ENCODE data around the gene LBX1. TPM values are rescaled to one million over a fixed set of nuclear protein-coding genes. Genes with fewer than 3 reads are reported as not detected.

Gene LBX1, protein sequence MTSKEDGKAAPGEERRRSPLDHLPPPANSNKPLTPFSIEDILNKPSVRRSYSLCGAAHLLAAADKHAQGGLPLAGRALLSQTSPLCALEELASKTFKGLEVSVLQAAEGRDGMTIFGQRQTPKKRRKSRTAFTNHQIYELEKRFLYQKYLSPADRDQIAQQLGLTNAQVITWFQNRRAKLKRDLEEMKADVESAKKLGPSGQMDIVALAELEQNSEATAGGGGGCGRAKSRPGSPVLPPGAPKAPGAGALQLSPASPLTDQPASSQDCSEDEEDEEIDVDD
- 0.06 TPM in 1 of 2 replicates, not detected in the other for total RNA-seq (2014; rRNA removed; shearing (Covaris generic))

DNA sequence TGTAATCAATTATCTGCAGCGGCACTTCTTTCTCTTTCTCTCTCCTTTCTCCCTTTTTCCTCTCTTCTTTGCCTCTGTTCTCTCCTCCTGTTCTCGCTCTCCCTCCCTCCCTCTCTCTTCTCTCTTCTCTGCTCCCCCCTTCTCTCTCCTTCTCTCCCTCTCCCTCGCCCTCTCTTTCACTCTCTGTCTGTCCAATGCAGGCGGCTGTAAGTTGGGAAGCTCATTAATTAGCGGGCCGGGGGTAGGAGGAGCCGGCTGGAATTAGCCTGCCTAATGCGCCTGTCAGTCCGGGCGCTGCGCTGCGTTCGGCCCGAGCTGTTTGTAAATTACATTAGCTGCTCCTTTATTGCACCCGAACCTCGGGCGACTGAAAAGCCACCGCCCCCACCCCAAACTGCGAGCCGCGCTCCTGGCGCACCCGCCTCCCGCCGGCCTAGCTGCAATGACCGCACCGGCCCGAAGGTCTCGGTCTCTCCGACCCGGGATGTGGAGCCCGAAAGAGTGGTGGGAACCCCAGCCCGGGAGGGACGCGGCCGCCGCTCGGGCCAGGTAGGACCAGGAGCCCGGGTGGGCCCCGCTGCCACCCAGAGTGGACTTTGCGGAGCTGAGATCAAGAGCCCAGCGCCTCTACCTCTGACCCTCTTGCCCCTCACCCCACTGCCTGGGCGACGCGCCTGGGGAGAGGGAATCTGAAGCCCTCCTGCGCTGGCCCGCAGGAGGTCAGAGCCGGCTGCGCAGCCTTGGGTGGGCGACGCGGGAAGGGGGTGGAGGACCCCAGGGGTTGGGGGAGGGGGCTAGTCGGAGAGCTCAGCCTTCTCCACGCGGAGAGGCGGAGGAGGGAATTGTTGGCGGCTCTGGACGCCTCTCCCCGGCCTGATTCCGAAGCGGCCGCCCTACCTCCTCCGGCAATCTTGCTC, at the start of gene LBX1:
TSS of gene LBX1 (minus strand) at position 198 of the 917 bp plus-strand sequence. CDS start 648 bp downstream, outside the sequence.
- DNase-seq (ENCODE audit: low read depth) = no peak

DNA sequence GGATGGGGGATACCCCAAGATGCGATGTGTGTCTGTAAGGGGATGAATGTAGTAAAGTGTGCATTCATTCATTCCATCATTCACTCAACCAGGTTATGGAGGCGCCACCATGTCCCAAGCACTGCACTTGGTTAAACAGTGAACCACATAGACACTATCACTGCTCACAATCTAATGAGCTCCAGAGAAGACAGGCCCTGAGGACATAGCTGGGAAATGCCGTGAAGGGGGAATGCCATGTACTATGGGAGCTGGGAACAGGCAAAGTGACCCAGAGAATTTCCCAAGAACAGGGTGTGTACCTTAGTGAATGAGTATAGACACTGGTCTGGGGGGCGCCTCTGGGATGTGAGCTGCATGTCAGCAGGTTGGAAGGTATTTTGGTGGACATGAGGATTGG, 44.5 kb upstream of the LBX1 start:
- DNase-seq (ENCODE audit: low read depth) = no peak

DNA sequence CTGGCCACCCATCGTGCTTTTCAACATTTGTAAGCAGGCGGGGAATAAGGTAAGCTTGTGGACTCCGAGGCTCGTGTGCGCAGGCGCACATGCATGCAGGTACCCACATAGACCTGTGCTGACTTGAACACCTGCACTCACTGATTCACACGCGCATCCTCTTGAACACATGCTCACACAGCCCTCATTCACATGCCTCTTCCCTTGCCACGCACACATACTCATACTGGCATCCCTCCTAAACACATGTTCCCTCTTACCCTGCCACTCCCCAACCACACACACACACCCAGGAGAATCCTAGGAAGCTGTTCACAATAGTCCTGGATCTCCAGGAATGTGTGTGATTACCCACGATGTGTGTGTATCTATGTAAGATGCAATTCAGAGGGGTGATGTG, 44.1 kb upstream of the LBX1 start:
- DNase-seq (ENCODE audit: low read depth) = no peak

DNA sequence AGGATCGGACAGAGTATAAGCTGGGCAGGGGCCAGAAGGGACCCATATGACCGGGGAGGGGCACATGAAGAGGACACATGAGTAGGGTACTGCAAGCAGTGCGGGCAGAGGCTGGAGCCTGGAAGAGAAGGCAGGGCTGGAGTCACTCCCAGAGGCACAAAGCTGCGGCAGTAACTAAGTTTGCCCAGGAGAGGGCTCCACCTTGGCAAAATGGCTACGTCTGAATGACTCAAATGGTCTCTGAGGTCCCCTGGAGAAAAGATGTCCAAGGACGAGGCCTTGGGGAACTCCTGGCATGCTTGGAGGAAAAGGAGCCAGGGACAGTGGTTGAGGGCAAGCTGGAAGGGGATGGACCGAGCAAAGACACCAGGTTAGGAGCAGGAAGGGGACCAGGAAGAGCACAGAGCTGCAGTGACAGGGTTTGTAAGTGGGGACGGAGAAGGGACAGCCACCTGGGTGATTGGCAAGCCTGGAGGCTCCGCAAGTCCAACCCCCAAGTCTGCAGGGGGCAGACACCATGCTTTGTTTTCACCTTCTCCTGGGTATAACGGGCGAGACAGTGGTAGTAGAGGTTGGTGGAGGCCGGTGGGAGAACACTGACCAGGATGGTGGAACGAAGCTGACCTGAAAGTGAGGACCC, 43.1 kb upstream of the LBX1 start:
- DNase-seq (ENCODE audit: low read depth) = peak; percentile 61

DNA sequence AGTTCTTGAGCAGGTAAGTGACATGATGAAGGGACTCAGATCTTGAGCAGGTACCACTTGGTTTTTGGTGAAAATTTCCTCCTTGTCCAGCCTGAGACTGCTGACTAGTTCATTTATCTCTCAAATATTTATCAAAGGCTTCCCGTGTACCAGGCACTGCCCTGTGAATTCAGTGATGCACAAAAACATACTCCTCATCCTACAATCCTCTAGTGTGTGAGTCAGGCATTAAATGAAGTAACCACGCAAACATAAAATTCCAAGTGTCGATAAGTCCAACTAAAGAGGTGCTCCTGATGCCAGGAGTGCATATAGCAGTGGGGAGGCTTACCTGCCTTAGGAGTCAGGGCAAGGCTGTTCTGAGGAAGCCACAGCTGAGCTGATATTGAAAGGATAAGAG, 41.5 kb upstream of the LBX1 start:
- no peak for DNase-seq (ENCODE audit: low read depth)

DNA sequence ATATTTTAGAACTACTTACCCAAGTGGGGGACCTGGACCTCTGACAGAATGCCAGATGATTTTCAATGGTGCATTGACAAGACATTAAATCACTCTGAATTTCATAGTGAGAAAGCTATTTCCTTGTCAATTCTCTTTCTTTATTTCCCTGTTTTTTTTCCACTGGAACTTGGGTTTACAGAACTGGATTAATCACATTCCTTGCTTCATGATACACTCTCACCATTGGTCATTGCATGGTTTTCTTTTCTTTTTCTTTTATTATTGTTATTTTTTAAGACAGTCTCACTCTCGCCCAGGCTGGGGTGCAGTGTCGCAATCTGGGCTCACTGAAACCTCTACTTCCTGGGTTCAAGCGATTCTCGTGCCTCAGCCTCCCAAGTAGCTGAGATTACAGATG, 38.5 kb upstream of the LBX1 start:
- DNase-seq (ENCODE audit: low read depth) = no peak

DNA sequence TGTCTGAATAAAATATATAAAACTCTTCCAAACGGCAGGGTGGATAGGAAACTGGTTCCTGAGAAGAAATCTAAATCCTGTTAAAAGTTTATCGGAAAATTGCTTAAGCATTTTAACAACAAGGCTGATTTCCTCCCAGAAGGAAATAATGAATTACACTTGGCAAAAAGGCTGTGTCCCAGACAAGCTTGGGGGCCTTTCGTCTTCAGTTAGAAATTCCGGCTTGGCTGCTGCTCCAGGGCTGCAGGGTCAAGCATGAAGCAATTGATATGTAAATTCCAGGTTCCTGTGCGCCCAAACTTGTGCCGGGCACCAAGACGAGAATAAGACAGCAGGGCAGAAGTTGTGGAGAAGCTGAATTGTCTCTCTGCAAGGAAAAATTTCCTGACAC, 38.0 kb upstream of the LBX1 start:
- no peak for DNase-seq (ENCODE audit: low read depth)

DNA sequence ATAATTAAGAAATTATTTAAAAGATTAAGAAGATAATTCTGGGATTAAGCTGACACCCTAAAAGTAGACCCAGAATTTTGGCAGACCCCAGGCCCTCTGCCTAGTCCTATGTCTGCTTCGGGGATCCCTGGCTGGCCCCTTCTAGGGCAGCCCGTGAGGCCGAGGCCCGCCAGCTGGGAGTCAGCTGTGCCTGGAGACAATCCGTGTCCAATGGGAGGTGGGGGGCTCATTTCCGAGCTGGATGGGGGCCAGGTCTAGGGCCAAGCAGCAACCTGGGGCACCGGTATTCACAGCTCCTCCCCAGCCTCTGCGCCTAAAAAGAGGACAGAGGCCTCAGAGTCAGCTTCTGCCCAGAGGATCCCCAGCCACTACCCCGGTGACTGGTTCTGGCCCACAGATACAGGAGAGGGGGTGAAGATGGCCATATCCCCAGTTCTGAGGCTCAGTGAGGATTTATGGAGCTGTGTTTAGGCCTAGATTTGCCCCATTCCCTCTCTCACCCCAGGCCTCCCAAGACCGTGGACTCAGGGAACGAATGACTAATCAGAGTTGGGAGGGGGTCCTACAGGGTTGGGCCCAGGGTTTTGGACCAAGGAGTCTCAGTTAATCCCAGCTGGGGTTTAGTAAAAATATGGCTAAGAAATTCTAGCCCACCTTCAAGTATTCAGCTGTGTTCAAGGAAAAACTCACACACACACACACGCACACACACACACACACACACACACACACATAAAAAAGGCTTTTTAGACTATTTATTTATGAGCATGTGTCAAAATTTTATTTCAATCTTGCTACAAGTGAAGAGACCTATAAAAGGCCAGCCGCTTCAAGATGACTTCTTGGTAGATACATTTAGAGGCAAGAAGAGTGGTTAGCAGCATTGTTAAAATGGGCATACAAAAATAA, 37.4 kb upstream of the LBX1 start:
- DNase-seq (ENCODE audit: low read depth) = no peak

DNA sequence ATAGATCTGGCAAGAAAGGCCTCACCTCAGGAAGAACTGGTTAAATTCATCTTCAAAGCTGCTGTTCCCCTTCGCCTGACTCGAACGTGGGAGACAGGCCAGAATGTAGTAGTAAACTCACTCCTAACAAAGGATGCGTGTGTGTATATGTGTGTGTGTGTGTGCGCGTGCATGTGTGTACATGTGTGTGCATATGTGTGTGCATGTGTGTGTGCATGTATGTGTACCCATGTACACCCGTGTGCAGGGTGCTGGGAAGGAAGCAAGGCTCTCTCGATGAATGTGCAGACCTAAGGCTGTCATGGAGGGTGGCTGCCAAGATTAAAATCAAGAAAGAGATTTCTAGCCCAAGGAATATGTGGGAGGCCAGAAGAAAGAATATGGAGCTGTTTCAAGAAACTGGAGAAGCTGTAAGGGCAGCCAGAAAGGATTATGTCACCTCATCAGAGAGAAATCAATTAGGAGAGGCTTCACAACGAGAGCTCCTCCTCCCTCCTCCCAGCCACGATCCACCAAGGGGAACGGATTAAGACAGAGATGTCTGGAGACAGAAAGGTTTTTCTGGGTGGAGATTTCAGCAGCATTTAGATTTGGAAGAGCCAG, 34.0 kb upstream of the LBX1 start:
- no peak for DNase-seq (ENCODE audit: low read depth)

DNA sequence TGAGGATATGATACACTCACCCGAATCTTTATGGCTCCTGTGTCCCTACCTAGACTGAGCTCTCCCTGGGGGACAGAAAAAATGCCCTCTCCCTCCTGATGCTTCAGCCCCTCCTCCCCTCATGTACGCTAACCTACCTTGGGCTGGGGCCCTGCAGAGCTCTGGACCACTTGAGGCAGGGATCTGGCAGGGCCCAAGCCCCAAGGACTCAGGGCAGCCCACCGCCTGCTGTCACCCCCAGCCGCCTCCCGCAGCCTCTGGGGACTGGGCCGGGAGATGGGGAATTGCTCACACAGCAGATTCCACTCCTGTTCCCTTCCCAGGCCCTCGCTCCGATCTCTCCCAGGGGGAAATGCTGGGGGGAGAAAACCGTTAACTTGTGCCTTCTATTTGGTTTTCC, 32.9 kb upstream of the LBX1 start:
- DNase-seq (ENCODE audit: low read depth) = no peak

DNA sequence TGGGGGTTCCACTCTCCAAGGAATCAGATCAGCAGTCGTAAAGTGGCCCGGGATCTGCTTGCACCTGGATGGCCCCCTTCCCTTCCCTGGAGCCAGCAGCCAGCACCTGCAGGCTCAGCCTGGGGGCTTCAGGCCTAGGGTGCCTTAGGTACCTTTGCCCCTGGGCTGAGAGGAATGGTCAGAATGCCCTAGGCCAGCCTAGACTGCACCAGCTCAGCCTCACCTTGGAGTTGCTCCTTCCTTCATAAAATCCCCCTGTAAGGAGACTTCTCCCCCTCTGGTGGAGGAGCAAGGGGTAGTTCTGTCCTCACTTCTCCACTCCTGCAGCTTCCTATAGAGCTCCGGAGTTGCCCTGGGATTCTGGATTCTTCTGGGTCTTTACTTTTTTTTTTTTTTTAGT, 32.4 kb upstream of the LBX1 start:
- no peak for DNase-seq (ENCODE audit: low read depth)

DNA sequence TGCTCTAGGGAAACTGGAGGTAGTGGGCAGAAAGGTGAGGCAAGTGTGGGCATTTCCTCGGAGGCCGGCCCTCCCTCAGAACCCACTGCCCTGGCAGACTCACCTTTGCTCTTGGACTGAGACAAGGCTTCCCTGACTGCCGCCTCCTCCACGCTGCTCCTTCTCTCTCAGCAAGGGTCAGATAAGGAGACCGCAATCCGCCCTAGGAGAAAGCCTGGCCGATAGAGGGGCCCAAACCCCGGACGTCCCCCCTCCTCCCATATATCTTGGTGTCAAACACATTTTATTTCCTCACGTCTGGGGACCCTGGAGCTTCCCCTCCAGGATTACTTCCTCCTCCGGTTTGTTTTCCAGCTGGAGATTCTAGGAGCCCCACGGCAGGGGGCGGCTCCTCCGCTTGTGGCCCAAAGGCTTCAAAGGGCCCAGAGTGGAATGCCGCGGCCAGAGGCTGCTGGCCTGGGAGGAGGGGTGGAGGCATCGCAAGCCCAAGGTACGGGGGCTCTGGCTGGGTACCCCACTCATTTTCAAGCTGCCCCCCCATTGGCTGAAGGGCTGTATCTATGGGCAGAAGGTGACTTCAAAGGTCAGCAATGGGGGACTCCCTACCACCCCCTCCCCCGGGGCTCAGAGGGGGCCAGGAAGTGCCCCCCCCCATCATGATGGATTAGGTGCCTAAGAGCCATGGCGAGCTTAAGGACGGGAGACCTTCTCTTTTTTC, 31.7 kb upstream of the LBX1 start:
- no peak for DNase-seq (ENCODE audit: low read depth)

DNA sequence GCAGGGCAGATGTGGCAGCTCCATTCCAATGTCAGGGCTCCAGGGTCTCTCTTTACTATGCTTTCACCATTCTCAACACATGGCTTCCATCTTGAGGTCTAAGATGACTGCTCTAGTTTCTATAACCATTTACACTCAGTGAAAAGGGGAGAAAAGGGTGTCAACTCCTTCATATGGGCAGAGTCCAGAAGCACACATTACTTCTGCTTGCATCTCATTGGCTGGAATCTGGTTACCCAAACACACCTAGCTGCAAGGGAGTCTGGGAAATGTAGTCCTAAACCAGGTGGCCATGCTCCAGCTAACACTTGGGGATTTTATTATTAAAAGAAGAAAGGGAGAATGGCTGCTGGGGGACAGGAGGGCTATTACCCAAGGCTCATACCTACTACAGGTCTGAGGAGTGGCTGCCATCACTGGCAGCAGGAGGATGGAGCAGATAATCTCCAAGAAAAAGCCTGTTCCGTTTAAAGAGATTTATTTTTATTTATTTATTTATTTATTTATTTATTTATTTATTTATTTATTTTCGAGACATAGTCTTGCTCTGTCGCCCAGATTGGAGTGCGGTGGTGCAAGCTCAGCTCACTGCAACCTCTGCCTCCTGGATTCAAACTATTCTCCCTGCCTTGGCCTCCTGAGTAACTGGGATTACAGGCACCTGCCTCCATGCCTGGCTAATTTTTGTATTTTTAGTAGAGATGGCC, 29.1 kb upstream of the LBX1 start:
- peak; percentile 49 for DNase-seq (ENCODE audit: low read depth)

DNA sequence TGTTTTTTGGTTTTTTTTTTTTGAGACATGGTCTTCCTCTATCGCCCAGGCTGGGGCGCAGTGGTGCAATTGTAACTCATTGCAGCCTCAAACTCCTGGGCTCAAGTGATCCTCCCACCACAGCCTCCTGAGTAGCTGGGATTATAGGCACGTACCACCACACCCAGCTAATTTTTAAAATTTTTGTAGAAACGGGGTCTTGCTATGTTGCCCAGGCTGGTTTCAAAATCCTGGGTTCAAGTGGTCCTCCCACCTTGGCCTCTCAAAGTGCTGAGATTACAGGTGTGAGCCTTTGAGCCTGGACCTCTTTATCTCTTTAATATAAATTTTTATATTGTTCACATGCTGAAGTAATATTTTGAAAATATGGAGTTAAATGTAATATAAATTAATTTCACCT, 28.2 kb upstream of the LBX1 start:
- no peak for DNase-seq (ENCODE audit: low read depth)

DNA sequence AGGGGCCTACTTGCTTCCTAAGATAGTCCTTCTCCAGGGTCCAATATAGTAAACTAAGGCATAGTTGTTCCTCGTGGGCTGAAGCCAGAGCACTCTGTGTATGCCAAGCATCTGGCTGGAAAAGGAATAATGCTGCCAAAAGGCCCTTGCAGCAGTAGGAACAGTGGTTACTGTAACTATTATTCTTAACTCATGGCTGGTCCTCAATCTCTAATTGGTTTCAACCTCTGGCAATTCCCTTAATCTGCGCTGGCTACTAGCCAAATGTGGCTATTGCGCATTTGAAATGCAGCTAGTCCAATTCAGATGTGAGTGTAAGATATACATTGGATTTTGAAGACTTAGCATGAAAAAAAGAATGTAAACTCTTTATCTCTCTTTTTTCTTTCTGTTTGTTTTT, 27.8 kb upstream of the LBX1 start:
- DNase-seq (ENCODE audit: low read depth) = no peak

DNA sequence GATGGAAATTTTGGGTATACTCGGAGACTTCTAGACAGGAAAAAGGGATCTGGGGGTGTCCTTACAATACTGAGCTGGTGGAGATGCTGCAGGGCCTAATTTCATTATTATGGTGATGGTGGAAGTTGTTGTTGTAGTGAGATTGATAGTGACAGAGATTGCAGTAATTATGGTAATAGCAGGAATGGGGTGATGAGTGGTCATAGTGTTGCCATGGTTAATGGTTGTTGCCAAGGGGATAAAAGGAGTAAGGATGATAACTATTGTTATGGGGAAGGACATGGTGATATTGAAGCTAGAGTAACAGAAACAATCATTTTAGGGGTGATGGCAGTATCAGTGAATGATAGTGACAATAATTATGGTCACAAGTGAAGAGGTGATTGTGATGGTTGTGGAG, 27.1 kb upstream of the LBX1 start:
- no peak for DNase-seq (ENCODE audit: low read depth)

DNA sequence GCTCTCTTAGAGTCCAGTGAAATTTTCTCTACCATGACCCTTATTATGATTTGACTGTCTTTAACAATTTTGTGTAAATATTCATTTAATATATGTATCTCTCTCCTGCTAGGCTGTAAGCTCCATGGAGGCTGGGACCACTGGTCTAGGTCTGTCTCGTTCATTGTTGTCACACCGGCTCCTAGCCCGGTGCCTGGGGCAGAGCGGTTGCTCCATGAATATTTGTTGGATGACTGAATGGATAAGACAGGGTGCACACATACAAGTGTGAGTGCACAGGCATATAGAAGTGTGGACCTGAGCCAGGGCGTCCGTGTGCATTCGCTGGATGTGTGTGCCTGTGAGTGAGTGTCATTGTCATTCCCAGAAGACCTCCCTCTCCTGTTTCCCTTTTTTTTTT, 20.9 kb upstream of the LBX1 start:
- DNase-seq (ENCODE audit: low read depth) = no peak

DNA sequence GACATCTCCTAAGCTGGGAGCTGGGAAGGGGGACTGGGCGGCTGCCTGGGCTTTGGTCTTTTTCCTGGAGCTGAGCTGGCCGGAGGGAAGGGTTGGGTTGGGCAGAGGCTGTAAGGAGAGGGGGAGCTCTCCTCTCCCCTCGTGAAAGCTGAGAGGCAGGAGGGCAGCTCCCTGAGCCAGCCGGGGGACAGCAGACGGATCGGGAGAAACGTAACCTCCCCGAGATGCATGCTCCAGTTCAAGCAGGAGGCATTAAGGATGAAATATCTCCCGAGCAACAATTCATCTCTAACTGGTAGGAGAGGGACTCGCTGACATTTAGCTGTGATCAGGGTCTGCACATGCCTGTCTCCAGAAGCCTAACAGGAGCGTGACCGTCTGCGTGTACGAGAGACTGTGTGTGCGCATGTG, 19.9 kb upstream of the LBX1 start:
- DNase-seq (ENCODE audit: low read depth) = no peak

DNA sequence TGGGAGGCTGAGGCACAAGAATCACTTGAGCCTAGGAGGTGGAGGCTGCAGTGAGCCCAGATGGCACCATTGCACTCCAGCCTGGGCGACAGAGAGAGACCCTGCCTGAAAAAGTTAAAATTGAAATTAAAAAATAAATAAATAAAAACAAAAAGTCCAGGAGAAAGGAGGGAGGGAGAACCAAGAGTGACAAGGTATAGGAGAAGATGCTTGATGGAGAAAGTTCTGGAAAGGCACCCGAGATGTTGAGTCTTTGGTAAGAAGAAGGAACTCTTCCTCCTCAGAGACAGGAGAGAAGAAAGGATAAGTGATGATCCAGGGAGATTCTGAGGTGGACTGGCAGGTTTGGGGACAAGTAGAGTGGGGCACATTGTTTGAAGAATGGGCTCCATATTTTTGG, 17.4 kb upstream of the LBX1 start:
- DNase-seq (ENCODE audit: low read depth) = no peak

Data from Daoy (cell line).